Gastrocnemius medialis (tissue), 4 donors: ENCODE measurements around the gene PEX16. TPM values are rescaled to one million over a fixed set of nuclear protein-coding genes. Genes with fewer than 3 reads are reported as not detected.

Experiments
- ATAC-seq, 2 donors: fragments of 150-250 bp; one replicate each; pipeline ENCODE4 v1.9.1; 2016
- DNase-seq, 2 donors: peaks; one replicate each; pipeline ENCODE4 v3.0.0-alpha.2; 2019
- H3K27ac ChIP-seq, 4 donors: fragments of 200-600 bp; sonication (generic); 1 replicate in 1 of 4; 2 replicates in 3 of 4; pipeline ENCODE4 v1.5.1; 2016 to 2018; ENCODE audit warnings: mild to moderate bottlenecking in 2 of 4, moderate library complexity in 1 of 4
- H3K27me3 ChIP-seq, 3 donors: fragments of 200-600 bp; sonication (generic) in 2 of 3; 1 replicate in 1 of 3; 2 replicates in 2 of 3; pipeline versions ENCODE4 v1.5.1 to v1.6.0; 2016 to 2019; ENCODE audit warnings: mild to moderate bottlenecking in 1 of 3, moderate library complexity in 1 of 3
- H3K36me3 ChIP-seq, 2 donors: fragments of 200-600 bp; sonication (generic) in 1 of 2; one replicate each; pipeline ENCODE4 v1.5.1; 2017 to 2018
- H3K4me1 ChIP-seq, 2 donors: fragments of 200-600 bp; sonication (generic) in 1 of 2; one replicate each; pipeline ENCODE4 v1.5.1; 2016 to 2017; ENCODE audit warnings: mild to moderate bottlenecking in 2 of 2
- H3K4me3 ChIP-seq, 4 donors: fragments of 200-600 bp; sonication (generic) in 3 of 4; 1 replicate in 1 of 4; 2 replicates in 3 of 4; pipeline ENCODE4 v1.5.1; 2016 to 2019; ENCODE audit warnings: mild to moderate bottlenecking in 2 of 4
- H3K9me3 ChIP-seq, 3 donors: fragments of 200-600 bp; sonication (generic) in 2 of 3; 1 replicate in 1 of 3; 2 replicates in 2 of 3; pipeline ENCODE4 v1.5.1; 2016 to 2019
- CTCF ChIP-seq, 5 experiments: fragments of 450-650 bp in 3 of 5; fragments of 200-600 bp in 2 of 5; sonication (generic) in 2 of 5; IDR thresholded peaks in 4 of 5; conservative IDR thresholded peaks in 1 of 5; 1 replicate in 4 of 5; 2 replicates in 1 of 5; pipeline ENCODE4 v1.5.1; 2016 to 2019; ENCODE audit warnings: antibody characterized with exemption in 5 of 5, mild to moderate bottlenecking in 3 of 5, moderate library complexity in 3 of 5
- POLR2A ChIP-seq, 2 donors: fragments of 450-650 bp; IDR thresholded peaks; one replicate each; pipeline ENCODE4 v1.6.1; 2017; ENCODE audit warnings: antibody characterized with exemption in 2 of 2, mild to moderate bottlenecking in 2 of 2, moderate library complexity in 2 of 2
- in situ Hi-C, 4 donors: fragments of 200-750 bp; cut with MboI; loops; one replicate each; pipeline versions ENCODE4 v1.15.0 to v1.8.0; 2017; ENCODE audit warnings: low sequenced_read_pairs in 4 of 4
- intact Hi-C: fragments of 100-400 bp; cut with DNase I; formaldehyde crosslinking; loops from one replicate; pipeline ENCODE4 v1.15.1; 2023; ENCODE audit warnings: low total_unique reads
- total RNA-seq, 4 donors: library from RNA; depleted of rRNA; stranded (reverse); fragments of >200 nt; gene quantifications; one replicate each; pipeline versions ENCODE4 v1.1.0 to v1.2.3, GENCODE V29; 2016

Gene PEX16
- total RNA-seq, 4 donors from 2014 or later = 18.5 to 27.2 (median 20.5) TPM

- Histone ChIP-seq H3K36me3 (no peaks in the 10 kb centered on the region), H3K27ac (peak overlapping the region in 2 of 4 donors; percentile 13 to 20), H3K27me3 (peaks cover 27 to 34% (median 31%) of the 10 kb centered on the region in 3 donors), H3K9me3 (no peaks in the 10 kb centered on the region), H3K4me3 (no peak overlapping the region), H3K4me1 (peaks cover 18 to 20% of the 10 kb centered on the region in 2 donors)
- DNase-seq (no peak), ATAC-seq (no peak)
- in situ Hi-C loops = no loop called here
- no peak for TF ChIP-seq CTCF (IDR thresholded peaks at IDR 0.05 in 4 of 5, conservative IDR thresholded peaks at IDR 0.05 in 1 of 5)
- TF ChIP-seq POLR2A (IDR thresholded peaks at IDR 0.05) = no peak
- intact Hi-C loops = no loop called here
Measured at GRCh38 chr11:45920531-45921477, 3.1 kb upstream of the PEX16 start.

GRCh38 chr11:45919806-45920530, 2.3 kb upstream of the PEX16 start:
- in situ Hi-C loops (loop anchor here in 2 of 4 donors (5.0 to 10.0 kb wide), 2 partner anchors 73 to 75 kb away; partner anchors contain the start of gene CRY2 (in 2 of the 2)), intact Hi-C loops (loop anchor here (2.0 to 5.0 kb wide), 2 partner anchors 58 to 1723 kb away; partner anchors contain the start of gene MTCH2)
- H3K4me3 ChIP-seq = no peak overlapping the region
- DNase-seq (no peak), ATAC-seq (no peak)
- peaks cover 18 to 20% of the 10 kb centered on the region in 2 donors for H3K4me1 ChIP-seq
- peaks cover 0 to 7% of the 10 kb centered on the region in 2 donors for H3K36me3 ChIP-seq
- H3K27me3 ChIP-seq = peaks cover 27 to 30% (median 27%) of the 10 kb centered on the region in 3 donors
- TF ChIP-seq POLR2A (IDR thresholded peaks at IDR 0.05) = no peak
- no peak for TF ChIP-seq CTCF (IDR thresholded peaks at IDR 0.05 in 4 of 5, conservative IDR thresholded peaks at IDR 0.05 in 1 of 5)
- no peaks in the 10 kb centered on the region for H3K9me3 ChIP-seq
- peak overlapping the region in 2 of 4 donors; percentile 13 to 20 for H3K27ac ChIP-seq

- DNase-seq (no peak), ATAC-seq (no peak)
- Histone ChIP-seq H3K36me3 (peaks cover 0 to 15% of the 10 kb centered on the region in 2 donors), H3K4me1 (peaks cover 18 to 20% of the 10 kb centered on the region in 2 donors), H3K4me3 (peak overlapping the region; percentile 88 to 97 (median 94)), H3K27me3 (peaks cover 18 to 22% (median 19%) of the 10 kb centered on the region in 3 donors), H3K27ac (peak overlapping the region; percentile 88 to 96 (median 94)), H3K9me3 (no peaks in the 10 kb centered on the region)
- intact Hi-C loops = loop anchor here (1.0 to 5.0 kb wide), 5 partner anchors 57 to 1724 kb away; partner anchors contain the start of genes MTCH2 and SLC35C1
- in situ Hi-C loops = loop anchor here in 2 of 4 donors (5.0 to 10.0 kb wide), 2 partner anchors 72 to 74 kb away; partner anchors contain the start of gene CRY2 (in 2 of the 2)
- no peak for TF ChIP-seq CTCF (IDR thresholded peaks at IDR 0.05 in 4 of 5, conservative IDR thresholded peaks at IDR 0.05 in 1 of 5)
- no peak for TF ChIP-seq POLR2A (IDR thresholded peaks at IDR 0.05)
Measured at GRCh38 chr11:45918962-45919675, 1.4 kb upstream of the PEX16 start.
